ENCODE data around the gene RTCA.

GRCh38 chr1:100266741-100267140, 725 bp downstream of the RTCA start:
- TF ChIP-seq CTCF (IDR thresholded peaks at IDR 0.05) (no peak), POLR2A (IDR thresholded peaks at IDR 0.05) (no peak)

Measured in adrenal gland (tissue), 5 donors.